ENCODE data around the gene IGFBP7. TPM values are rescaled to one million over a fixed set of nuclear protein-coding genes. Genes with fewer than 3 reads are reported as not detected.

The IGFBP7 gene
- total and polyA plus RNA-seq, 2 experiments from 2014 or later = 951 to 1,359 TPM

GRCh38 chr4:57073559-57073958, 36.6 kb downstream of the IGFBP7 start:
- H3K9ac ChIP-seq = no peak overlapping the region

GRCh38 chr4:57071326-57071725, 38.9 kb downstream of the IGFBP7 start:
- H3K79me2 ChIP-seq (ENCODE audit: insufficient read depth) = peaks cover 13% of the 10 kb centered on the region; the same call in 1 of the 2 replicates
- H3K4me2 ChIP-seq (ENCODE audit: unreplicated experiment) = peak overlapping the region; percentile 46

More at GRCh38 chr4:57073559-57073958, 36.6 kb downstream of the IGFBP7 start:
- in situ Hi-C loops (cut with MboI) = no loop called here
- Histone ChIP-seq H3K9me2 (ENCODE audit: insufficient read depth) (no peaks in the 10 kb centered on the region), H3K36me3 (ENCODE audit: low read depth) (no peaks in the 10 kb centered on the region), H2AFZ (no peak overlapping the region), H3K27me3 (replicated peaks; ENCODE audit: insufficient read depth) (no peaks in the 10 kb centered on the region), H3K79me2 (ENCODE audit: insufficient read depth) (peaks cover 17% of the 10 kb centered on the region; the same call in 1 of the 2 replicates), H3K4me1 (ENCODE audit: insufficient read depth) (peaks cover 29% of the 10 kb centered on the region), H3K4me3 (no peak overlapping the region), H3K9me3 (ENCODE audit: low read depth) (no peaks in the 10 kb centered on the region), H4K20me1 (ENCODE audit: insufficient read depth) (no peaks in the 10 kb centered on the region), H3K27ac (no peak overlapping the region), H3F3A (ENCODE audit: insufficient read depth) (peaks cover 41% of the 10 kb centered on the region), H3K4me2 (ENCODE audit: unreplicated experiment) (no peak overlapping the region)
- 84 to 86% methylated on average over 5 of the region's 5 CpGs for WGBS, 2 experiments (ENCODE audit: low coverage in 1 of 2, low lambda C conversion rate in 2 of 2, missing lambda C conversion rate in 2 of 2)
- TF ChIP-seq EZH2phosphoT487 (IDR thresholded peaks at IDR 0.05; ENCODE audit: insufficient read depth, low read depth) (no peak), EZH2 (IDR thresholded peaks at IDR 0.05; ENCODE audit: insufficient read depth, poor library complexity, severe bottlenecking) (no peak)
- DNase-seq = no peak

GRCh38 chr4:57070461-57070860, 39.7 kb downstream of the IGFBP7 start:
- no peak for TF ChIP-seq EZH2 (IDR thresholded peaks at IDR 0.05; ENCODE audit: insufficient read depth, poor library complexity, severe bottlenecking)
- no peak for TF ChIP-seq EZH2phosphoT487 (IDR thresholded peaks at IDR 0.05; ENCODE audit: insufficient read depth, low read depth)
- Histone ChIP-seq H3K4me3 (no peak overlapping the region), H3K4me1 (ENCODE audit: insufficient read depth) (peaks cover 28% of the 10 kb centered on the region), H3K27ac (no peak overlapping the region), H2AFZ (no peak overlapping the region), H3K9me2 (ENCODE audit: insufficient read depth) (no peaks in the 10 kb centered on the region), H4K20me1 (ENCODE audit: insufficient read depth) (no peaks in the 10 kb centered on the region), H3K27me3 (replicated peaks; ENCODE audit: insufficient read depth) (no peaks in the 10 kb centered on the region), H3K9me3 (ENCODE audit: low read depth) (no peaks in the 10 kb centered on the region), H3K9ac (no peak overlapping the region), H3K36me3 (ENCODE audit: low read depth) (no peaks in the 10 kb centered on the region), H3F3A (ENCODE audit: insufficient read depth) (peaks cover 33% of the 10 kb centered on the region), H3K4me2 (ENCODE audit: unreplicated experiment) (no peak overlapping the region), H3K79me2 (ENCODE audit: insufficient read depth) (peaks cover 7% of the 10 kb centered on the region; the same call in 1 of the 2 replicates)
- whole genome bisulfite sequencing, 2 experiments (ENCODE audit: low coverage in 1 of 2, low lambda C conversion rate in 2 of 2, missing lambda C conversion rate in 2 of 2) = 97 to 99% methylated on average over 2 of the region's 2 CpGs
- in situ Hi-C loops (cut with MboI) = no loop called here
- no peak for DNase-seq

More at GRCh38 chr4:57071326-57071725, 38.9 kb downstream of the IGFBP7 start:
- no peak overlapping the region for H3K4me3 ChIP-seq
- peaks cover 29% of the 10 kb centered on the region for H3K4me1 ChIP-seq (ENCODE audit: insufficient read depth)
- peaks cover 42% of the 10 kb centered on the region for H3F3A ChIP-seq (ENCODE audit: insufficient read depth)
- H2AFZ ChIP-seq = no peak overlapping the region
- H3K9me3 ChIP-seq (ENCODE audit: low read depth) = no peaks in the 10 kb centered on the region
- H3K27ac ChIP-seq = peak overlapping the region; percentile 8; the same call in 1 of the 2 replicates
- DNase-seq = peak; percentile 66
- 42 to 43% methylated on average over 2 of the region's 2 CpGs for WGBS, 2 experiments (ENCODE audit: low coverage in 1 of 2, low lambda C conversion rate in 2 of 2, missing lambda C conversion rate in 2 of 2)
- H3K36me3 ChIP-seq (ENCODE audit: low read depth) = no peaks in the 10 kb centered on the region
- H3K9me2 ChIP-seq (ENCODE audit: insufficient read depth) = no peaks in the 10 kb centered on the region
- in situ Hi-C loops (cut with MboI) = no loop called here
- H3K9ac ChIP-seq = no peak overlapping the region
- H3K27me3 ChIP-seq (replicated peaks; ENCODE audit: insufficient read depth) = no peaks in the 10 kb centered on the region
- no peaks in the 10 kb centered on the region for H4K20me1 ChIP-seq (ENCODE audit: insufficient read depth)
- TF ChIP-seq EZH2 (IDR thresholded peaks at IDR 0.05; ENCODE audit: insufficient read depth, poor library complexity, severe bottlenecking) = no peak
- TF ChIP-seq EZH2phosphoT487 (IDR thresholded peaks at IDR 0.05; ENCODE audit: insufficient read depth, low read depth) = no peak

- peaks cover 37% of the 10 kb centered on the region for H3F3A ChIP-seq (ENCODE audit: insufficient read depth)
- no peak for TF ChIP-seq EZH2 (IDR thresholded peaks at IDR 0.05; ENCODE audit: insufficient read depth, poor library complexity, severe bottlenecking)
- TF ChIP-seq EZH2phosphoT487 (IDR thresholded peaks at IDR 0.05; ENCODE audit: insufficient read depth, low read depth) = no peak
- H3K9me3 ChIP-seq (ENCODE audit: low read depth) = peaks cover under 1% of the 10 kb centered on the region
- no peak overlapping the region for H2AFZ ChIP-seq
- no peak overlapping the region for H3K9ac ChIP-seq
- no peak for DNase-seq
- H3K4me3 ChIP-seq = no peak overlapping the region
- H3K79me2 ChIP-seq (ENCODE audit: insufficient read depth) = peaks cover 10% of the 10 kb centered on the region
- in situ Hi-C loops (cut with MboI) = no loop called here
- no peaks in the 10 kb centered on the region for H4K20me1 ChIP-seq (ENCODE audit: insufficient read depth)
- no peaks in the 10 kb centered on the region for H3K36me3 ChIP-seq (ENCODE audit: low read depth)
- WGBS, 2 experiments (ENCODE audit: low coverage in 1 of 2, low lambda C conversion rate in 2 of 2, missing lambda C conversion rate in 2 of 2) = 95 to 97% methylated on average over 8 of the region's 8 CpGs
- no peaks in the 10 kb centered on the region for H3K9me2 ChIP-seq (ENCODE audit: insufficient read depth)
- H3K27me3 ChIP-seq (replicated peaks; ENCODE audit: insufficient read depth) = no peaks in the 10 kb centered on the region
- no peak overlapping the region for H3K4me2 ChIP-seq (ENCODE audit: unreplicated experiment)
- H3K27ac ChIP-seq = no peak overlapping the region
- H3K4me1 ChIP-seq (ENCODE audit: insufficient read depth) = peaks cover 30% of the 10 kb centered on the region
Measured at GRCh38 chr4:57068237-57068981, 41.8 kb downstream of the IGFBP7 start.
